Right lung (tissue), 10 donors: ENCODE measurements around the gene MPV17. TPM values are rescaled to one million over a fixed set of nuclear protein-coding genes. Genes with fewer than 3 reads are reported as not detected.
A peak's percentile ranks its signal among the peaks of the same experiment; 100 is the strongest.
"Not testable (repeated sequence)": the region's sequence is repeated elsewhere in the genome, so short reads cannot be mapped to it uniquely, and the experiment has no call there.

Source experiments
- DNase-seq, 2 donors: peaks; one replicate each; pipeline ENCODE4 v3.0.0-alpha.2; 2013
- long read RNA-seq, 8 donors: transcript quantifications; one replicate each; lab custom pipeline, GENCODE V29; 2026
- polyA plus RNA-seq, 5 donors: library from polyadenylated mRNA; unstranded; fragments of 120-200 nt; gene quantifications; one replicate each; pipeline versions ENCODE4 v1.2.1 to v1.2.3, GENCODE V29; 2013; ENCODE audit warnings: inconsistent platforms in 1 of 5, low replicate concordance in 1 of 5; ENCODE audit not compliant: insufficient read length in 5 of 5, insufficient read depth in 1 of 5

The MPV17 gene, protein sequence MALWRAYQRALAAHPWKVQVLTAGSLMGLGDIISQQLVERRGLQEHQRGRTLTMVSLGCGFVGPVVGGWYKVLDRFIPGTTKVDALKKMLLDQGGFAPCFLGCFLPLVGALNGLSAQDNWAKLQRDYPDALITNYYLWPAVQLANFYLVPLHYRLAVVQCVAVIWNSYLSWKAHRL
- 100 to 1,000 TPM in 1 of 5 donors, 10 to 100 TPM in 4; 80.7 to 114 (median 92.8) TPM for polyA plus RNA-seq
- long read RNA-seq, donor 1, transcript MPV17-203 (8 exons, 1,005 nt), result major isoform, 22 of 47 reads
- long read RNA-seq, donor 1, transcript MPV17-201 (7 exons, 998 nt), result minor isoform, 6 of 47 reads
- long read RNA-seq, donor 1, partial matches to known transcripts, result 10 of 47 reads
- long read RNA-seq, donor 1, other reads (novel, unspliced or antisense), result 0 of 47 reads
- long read RNA-seq, donor 2, transcript MPV17-203 (8 exons, 1,005 nt), result major isoform, 20 of 45 reads
- long read RNA-seq, donor 2, transcript MPV17-201 (7 exons, 998 nt), result minor isoform, 10 of 45 reads
- long read RNA-seq, donor 2, partial matches to known transcripts, result 10 of 45 reads
- long read RNA-seq, donor 2, other reads (novel, unspliced or antisense), result 0 of 45 reads
- long read RNA-seq, donor 3, transcript MPV17-203 (8 exons, 1,005 nt), result major isoform, 17 of 35 reads
- long read RNA-seq, donor 3, partial matches to known transcripts, result 13 of 35 reads
- long read RNA-seq, donor 3, other reads (novel, unspliced or antisense), result 0 of 35 reads
- long read RNA-seq, donor 4, transcript MPV17-203 (8 exons, 1,005 nt), result major isoform, 7 of 21 reads
- long read RNA-seq, donor 4, partial matches to known transcripts, result 5 of 21 reads
- long read RNA-seq, donor 4, other reads (novel, unspliced or antisense), result 0 of 21 reads
- long read RNA-seq, donor 5, transcript MPV17-203 (8 exons, 1,005 nt), result major isoform, 11 of 47 reads
- long read RNA-seq, donor 5, transcript MPV17-216 (2 exons, 590 nt), result minor isoform, 5 of 47 reads
- long read RNA-seq, donor 5, transcript MPV17-201 (7 exons, 998 nt), result minor isoform, 6 of 47 reads
- long read RNA-seq, donor 5, partial matches to known transcripts, result 18 of 47 reads
- long read RNA-seq, donor 5, other reads (novel, unspliced or antisense), result 0 of 47 reads
- long read RNA-seq, donor 6, transcript MPV17-203 (8 exons, 1,005 nt), result major isoform, 17 of 32 reads
- long read RNA-seq, donor 6, partial matches to known transcripts, result 9 of 32 reads
- long read RNA-seq, donor 6, other reads (novel, unspliced or antisense), result 0 of 32 reads
- long read RNA-seq, donor 7, transcript MPV17-201 (7 exons, 998 nt), result minor isoform, 6 of 57 reads
- long read RNA-seq, donor 7, transcript MPV17-211 (8 exons, 905 nt), result minor isoform, 6 of 57 reads
- long read RNA-seq, donor 7, transcript MPV17-203 (8 exons, 1,005 nt), result major isoform, 13 of 57 reads
- long read RNA-seq, donor 7, partial matches to known transcripts, result 22 of 57 reads
- long read RNA-seq, donor 7, other reads (novel, unspliced or antisense), result 5 of 57 reads
- long read RNA-seq, donor 8, transcript MPV17-203 (8 exons, 1,005 nt), result major isoform, 6 of 12 reads
- long read RNA-seq, donor 8, partial matches to known transcripts, result 0 of 12 reads
- long read RNA-seq, donor 8, other reads (novel, unspliced or antisense), result 0 of 12 reads

DNA sequence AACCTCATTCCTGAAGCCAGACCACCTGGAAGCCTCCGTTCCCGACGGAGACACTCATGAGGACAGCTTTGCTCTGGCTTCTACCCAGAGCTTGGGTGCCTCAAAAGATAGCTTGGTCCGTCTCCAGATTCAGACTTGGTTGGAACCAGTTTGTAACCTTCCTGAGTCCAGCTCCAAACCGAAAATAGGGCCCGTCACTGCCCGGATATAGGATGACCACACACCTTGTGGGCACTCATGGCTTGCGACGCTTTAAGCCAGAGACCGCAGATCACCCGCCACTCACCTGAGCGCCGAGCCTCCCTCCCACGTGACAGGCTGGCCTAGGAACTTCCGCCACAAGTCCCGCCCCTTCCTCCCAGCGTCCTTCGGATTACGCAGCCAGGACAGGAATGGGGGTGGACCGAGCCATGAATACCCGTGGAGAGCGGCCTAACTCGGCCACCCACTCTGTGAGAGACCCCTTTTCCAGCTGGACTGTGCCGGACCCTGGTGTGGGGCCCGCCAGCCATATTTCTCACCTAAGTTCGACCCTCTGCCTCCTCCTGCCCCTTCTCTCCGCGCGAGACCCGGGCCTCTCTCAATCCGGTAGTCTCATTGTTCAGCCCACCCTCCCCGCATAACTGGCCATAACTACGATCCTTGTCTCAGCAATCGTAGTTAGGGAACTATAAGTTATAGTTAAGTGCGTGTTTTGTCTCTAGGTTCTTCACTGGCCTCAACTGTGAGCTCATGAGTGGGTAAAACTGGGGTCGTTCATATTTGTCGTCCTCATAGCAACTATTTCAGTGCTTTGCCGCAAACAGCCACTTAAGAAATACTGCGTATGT lies at the start of gene MPV17:
TSS of gene MPV17 (minus strand) at position 332 of the 830 bp plus-strand sequence. CDS start 580 bp downstream, outside the sequence.
- peak; percentile 88 to 91 for DNase-seq

DNA sequence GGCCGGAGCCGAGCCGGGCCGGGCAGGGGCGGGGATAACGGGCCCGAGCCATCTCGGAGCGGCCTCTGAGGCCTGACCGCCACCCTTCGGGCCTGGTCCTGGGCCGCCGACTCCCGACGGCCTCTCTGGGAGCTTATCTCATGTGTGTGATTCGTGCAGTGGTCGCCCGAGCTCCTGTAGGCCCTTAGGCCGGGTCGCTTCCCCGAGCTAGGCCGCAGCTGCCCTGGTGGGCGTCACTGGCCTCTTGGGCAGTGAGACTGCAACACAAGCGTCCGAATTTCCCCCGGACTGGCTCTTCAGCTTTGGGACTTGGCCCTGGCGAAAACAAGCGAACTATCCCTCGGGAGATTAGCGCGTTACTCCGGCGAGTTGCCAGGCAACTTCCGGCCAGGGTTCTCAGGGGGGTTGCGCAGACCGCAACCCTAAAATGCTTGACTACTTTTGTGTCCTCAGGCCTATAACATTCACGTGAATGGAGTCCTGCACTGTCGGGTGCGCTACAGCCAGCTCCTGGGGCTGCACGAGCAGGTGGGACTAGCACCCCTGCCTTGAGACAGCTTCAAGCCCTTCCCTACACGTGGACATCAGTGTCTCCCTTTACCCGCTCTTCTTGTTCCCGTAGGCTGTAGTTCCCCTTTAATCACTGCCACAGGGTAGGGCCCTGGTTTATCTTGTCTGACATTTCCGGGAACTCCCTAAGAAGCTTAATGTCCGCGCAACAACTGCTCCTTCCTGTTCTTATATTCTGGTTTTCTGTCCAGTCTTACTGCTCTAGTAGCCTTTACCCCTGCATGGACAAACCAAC lies 48.1 kb upstream of the MPV17 start:
- DNase-seq, result peak in 1 of 2 donors; percentile 28

DNA sequence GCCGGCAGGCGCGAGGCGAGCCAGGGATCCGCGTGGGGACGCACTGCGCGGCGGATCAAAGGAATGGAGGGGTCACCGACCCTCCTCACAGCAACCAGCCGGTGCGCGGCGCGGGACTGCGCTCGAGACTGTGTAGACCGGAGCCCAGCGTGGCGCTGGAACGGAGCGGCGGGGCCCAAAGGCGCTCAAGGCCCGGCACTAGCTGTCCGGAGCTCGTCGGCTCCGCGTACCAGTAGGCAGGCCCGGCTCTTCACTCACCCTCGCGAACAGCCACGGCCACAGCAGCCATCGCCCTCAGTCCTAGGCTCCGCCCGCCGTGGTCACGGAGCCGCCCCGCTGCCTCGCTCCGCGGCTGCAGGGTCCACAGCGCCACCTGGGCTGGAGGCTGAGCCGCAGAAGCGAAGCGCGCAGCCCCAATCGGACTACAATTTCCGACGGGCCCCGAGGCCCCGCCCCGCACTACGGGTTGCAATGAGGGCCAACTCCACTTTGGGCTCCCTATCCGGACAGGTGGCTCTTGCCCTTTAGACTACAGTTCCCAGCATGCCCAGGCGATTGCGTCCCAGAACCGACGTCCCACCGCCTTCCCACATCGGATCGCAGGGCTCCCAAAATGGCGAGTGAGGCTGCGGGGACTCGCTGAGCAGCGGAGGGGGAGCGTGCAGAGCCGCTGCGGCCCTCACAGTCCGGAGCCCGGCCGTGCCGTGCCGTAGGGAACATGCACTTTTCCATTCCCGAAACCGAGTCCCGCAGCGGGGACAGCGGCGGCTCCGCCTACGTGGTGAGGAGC lies 47.3 kb upstream of the MPV17 start, which contains the start of the genes EIF2B4 and SNX17:
TSS of gene EIF2B4 (minus strand) at position 313 of the 790 bp plus-strand sequence. CDS start at position 289, 24 bp downstream.
TSS of gene SNX17 (plus strand) at position 591 of the 790 bp plus-strand sequence. CDS start at position 719, 128 bp downstream.
- peak; percentile 99 for DNase-seq

DNA sequence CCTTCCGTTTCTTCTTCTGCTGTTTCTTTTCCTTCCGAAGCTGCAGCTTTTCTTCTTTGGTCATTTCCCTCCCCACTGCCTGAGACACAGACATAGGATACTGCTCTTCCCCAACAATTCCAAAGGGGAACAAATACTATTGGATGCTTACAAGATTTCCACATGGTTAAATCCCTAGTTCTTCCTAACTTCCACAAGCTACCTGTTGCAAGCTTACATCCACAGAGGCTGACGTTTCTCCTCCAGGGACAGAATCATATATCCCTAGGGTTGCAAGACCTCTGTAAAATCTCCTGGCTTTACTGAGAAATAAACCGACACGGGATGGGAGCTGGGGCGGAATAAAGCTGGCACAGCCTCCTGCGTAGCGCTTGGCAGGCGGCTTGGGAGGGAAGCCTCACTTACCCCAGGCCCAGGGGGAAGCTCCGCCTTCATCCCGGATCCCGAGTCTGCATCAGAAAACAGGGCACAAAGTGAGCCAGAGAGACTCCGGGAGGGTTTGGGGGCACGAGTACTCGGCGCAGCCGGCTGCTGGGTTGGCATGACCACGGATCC lies 46.7 kb upstream of the MPV17 start:
- DNase-seq, result no peak

DNA sequence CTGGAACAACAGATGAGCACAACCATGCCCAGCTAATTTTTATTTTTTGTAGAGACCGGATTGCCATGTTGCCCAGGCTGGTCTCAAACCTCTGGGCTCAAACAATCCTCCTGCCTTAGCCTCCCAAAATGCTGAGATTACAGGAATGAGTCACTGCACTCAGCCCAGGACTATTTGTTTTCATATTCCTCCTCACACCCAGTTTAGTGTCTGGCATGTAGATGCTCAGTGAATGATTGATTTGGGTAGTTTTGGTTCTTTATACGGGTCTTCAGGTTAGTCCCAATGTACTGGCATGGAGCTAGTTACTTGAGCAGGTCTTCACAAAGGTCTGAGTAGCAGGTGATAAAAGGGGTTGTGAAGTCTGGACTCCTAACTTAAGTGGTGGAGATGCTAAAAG lies 41.0 kb upstream of the MPV17 start:
- no peak for DNase-seq

DNA sequence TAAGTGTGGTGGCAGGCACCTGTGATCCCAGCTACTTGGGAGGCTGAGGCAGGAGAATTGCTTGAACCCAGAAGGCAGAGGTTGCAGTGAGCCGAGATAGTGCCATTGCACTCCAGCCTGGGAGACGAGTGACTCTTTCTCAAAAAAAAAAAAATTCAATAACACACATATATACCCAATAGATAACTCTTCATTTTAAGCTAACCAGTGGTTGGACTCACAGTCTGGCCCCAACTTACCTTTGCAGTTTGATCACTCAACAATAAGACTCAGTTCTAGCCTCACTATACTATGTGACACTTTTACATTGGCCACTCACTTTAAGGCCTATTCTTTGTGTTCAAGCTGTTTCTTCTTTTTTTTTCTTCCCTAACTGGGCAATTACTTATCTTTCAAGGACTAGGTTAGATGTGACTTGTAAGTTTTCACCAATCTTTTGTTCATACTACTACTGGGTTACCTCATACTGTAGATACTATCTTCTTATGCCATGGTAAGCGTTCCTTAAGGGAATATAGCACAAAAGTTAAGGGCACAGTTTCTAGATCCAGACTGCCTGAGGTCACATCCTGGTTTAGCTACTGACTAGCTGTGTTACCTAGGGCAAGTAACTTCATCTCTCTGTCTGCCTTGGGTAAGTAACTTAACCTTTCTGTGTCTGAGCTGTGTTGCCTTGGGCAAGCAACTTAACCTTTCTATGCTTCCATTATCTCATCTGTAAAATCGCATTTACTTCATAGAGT lies 40.0 kb upstream of the MPV17 start:
- no peak for DNase-seq

DNA sequence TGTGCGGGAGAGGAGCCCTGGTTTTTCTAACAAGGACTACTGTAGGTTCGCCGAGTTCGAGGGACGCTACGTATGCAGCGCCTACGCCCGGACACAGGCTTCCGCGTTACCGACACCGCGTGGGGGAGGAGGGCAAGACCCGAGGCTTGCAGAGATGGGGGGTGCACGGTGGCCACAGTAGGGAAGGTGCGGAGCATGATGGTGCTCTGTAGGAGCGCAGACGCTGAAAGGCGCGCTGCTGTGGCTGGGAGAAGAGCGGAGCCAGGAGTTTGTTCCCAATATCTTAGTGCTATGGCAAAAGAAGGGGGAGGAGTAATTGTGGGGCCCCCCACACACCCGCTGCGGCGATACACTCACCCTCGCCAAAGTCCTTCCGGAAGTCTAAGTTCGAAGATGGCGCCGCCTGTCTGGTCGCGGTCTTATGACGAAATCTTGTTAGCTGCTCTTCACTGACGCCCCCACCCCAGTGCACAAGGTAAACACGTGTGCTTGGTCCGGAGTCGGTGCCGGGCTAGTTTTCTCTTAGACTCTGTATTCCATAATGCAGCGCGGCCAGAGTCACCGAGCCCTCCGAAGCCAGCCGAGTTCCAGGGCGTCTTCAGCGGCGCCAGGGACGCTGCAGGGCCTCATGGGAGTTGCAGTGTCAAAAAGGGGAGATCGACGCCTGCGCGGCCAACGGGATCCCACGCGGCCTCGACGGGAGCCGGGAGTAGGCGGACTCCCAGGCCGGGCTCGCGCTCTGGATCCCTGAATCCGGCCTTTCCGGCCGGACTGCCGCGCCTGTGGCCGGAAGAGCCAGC lies 33.7 kb upstream of the MPV17 start, which contains the start of gene GTF3C2:
TSS of gene GTF3C2 (minus strand) at position 383 of the 800 bp plus-strand sequence. CDS start 13,210 bp downstream, outside the sequence.
- DNase-seq, result peak; percentile 95 to 96

DNA sequence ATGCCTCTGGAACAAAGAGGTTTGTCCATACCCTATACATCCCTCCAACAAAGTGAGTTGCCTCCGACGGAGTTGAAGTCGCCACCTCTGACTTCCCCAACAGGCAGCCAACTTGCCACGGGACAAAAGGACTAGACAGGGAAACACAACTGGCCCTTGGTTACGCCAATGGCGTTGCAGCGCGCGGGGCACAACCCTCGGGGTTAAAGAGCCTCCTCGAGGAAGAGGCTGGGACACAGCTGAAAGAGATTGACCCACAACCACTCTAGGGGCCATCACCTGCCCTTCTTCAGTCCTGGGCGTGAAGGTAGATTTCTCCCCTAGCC lies 33.1 kb upstream of the MPV17 start:
- peak in 1 of 2 donors; percentile 24 for DNase-seq

DNA sequence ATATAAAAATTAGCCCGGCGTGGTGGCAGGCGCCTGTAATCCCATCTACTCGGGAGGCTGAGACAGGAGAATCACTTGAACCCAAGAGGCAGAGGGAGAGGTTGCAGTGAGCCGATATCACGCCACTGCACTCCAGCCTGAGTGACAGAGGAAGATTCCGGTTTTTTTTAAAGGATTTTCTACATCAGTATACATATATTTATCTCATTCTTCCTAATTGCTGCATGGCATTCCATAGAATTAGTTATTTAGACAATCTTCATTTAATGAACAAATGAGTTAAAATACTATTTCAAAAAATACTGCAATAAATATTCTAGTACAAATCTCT lies 31.7 kb upstream of the MPV17 start:
- DNase-seq, result no peak

DNA sequence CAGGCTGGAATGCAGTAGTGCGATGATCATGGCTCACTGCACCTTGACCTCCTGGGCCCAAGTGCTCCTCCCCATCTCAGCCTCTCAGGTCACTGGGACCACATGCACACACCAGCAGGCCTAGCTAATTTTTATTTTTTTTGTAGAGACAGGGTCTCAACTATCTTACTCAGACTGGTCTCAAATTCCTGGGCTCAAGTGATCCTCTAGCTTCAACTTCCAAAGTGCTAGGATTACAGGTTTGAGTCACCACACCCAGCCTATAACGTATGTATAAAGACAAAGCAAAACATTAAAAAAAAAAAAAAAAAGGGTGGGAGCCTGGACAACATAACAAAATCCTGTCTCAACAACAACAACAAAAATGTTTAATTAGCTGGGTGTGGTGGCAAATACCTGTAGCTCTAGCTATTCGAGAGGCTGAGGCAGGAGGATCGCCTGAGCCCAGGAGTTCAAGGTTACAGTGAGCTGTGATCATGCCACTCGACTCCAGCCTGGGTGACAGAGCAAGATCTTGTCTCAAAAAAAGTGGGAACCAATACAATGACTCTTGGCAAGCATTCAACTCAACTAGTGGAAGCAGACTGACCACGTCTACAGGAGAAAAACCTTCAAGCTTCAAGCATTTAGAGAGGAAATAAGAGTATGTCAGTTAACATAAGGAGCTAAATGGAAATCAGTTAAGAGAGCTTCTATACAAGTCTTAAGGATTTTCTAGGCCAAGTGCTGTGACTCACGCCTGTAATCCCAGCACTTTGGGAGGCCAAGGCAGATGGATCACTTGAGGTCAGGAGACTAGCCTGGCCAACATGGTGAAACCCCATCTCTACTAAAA lies 31.1 kb upstream of the MPV17 start:
- no peak for DNase-seq

DNA sequence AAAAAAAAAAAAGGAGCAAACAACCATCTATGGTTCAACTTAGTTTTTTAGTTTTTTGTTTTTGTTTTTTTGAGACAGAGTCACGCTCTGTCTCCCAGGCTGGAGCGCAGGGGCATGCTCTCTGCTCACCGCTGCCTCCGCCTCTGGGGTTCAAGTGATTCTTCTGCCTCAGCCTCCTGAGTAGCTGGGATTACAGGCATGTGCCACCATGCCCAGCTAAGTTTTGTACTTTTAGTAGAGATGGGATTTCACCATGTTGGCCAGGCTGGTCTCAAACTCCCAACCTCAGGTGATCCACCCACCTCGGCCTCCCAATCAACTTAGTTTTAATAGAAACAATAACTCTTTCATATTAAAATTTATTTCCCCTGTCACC lies 30.5 kb upstream of the MPV17 start:
- not testable (repeated sequence) for DNase-seq

DNA sequence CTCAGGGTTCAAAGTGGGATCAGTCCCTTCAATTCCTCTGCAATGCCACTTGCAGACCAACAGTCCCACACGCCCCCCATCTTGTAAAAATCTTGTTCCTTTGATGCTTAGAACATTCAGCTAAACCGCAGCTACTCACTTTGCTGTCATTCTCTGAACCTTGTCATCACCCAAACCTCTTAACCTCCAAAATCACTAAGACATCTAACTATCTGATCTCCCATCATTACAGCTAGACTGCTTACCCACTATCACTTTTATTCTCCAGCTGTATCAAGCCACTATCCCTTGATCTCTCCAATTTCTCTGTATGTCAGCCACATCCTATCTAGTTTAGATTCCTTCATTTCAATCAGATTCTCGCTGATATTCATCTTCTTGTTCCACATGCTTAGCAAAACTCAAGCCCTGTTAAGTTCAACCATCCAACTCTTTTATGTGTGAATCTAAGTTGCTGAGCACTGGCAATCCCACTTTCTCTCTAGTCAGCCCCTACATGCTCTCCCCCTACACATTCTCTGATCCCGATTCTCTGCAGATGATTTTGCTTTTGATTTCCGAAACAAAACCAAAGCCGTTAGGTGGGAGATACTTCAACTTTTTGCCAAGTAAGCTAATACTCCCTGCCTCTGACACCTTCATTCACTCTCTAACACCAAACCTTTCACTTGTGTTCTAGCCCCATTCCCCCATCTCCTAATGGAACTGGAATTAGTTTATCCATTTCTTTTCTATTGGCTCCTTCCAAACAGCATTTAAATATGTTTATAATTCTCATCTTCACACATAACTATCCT lies 29.1 kb upstream of the MPV17 start:
- DNase-seq, result no peak

DNA sequence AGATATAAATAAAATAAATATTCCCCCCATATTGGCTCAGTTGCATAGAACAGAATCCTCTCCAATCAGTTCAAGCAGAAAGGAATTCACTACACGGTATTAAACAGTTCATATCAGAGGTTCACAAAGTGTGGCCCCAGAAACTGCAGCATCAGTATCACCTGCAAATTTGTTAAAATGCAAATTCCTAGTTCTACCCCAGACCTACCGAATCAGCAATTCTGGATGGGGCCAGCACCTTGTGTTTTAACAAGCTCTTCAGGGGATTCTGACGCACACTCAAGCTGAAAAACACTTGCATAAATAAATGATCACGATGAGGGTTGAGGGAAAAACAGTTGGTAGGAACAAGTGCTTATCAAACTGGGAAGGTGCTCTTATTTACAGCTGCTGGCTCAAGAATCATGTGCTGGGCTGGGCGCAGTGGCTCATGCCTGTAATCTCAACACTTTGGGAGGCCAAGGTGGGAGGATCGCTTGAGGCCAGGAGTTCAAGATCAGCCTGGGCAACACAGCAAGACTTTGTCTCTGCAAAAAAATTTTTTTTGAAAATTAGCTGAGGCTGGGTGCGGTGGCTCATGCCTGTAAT lies 27.3 kb upstream of the MPV17 start:
- no peak for DNase-seq

DNA sequence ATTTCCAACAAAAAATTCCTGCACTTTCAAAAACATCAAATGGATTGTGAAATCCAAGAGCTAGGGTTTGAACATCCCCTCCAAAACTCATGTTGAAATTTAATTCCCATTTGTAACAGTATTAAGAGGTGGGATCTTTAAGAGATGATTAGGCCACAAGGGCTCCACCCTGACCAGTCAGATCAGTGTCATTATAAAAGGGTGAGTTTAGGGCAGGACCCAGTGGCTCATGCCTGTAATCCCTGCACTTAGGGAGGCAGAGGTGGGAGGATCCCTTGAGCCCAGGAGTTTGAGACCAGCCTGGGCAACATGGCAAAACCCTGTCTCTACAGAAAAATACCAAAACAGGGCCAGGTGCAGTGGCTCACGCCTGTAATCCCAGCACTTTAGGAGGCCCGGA lies 24.7 kb upstream of the MPV17 start:
- no peak for DNase-seq
